WI38 (cell line): ENCODE results near the gene LMNA.
"Not testable (repeated sequence)": the region's sequence is repeated elsewhere in the genome, so short reads cannot be mapped to it uniquely, and the experiment has no call there.

Experiments used
- H3K4me3 ChIP-seq: 2 replicates; pipeline ENCODE4 v1.5.1; 2011; ENCODE audit warnings: low read depth, mild to moderate bottlenecking, control low read depth, low read length
- TF ChIP-seq, protein P1 (sequence below): IDR thresholded peaks from 2 replicates; pipeline ENCODE4 v1.5.1; 2012; ENCODE audit warnings: low read depth, mild to moderate bottlenecking, control low read depth, low read length

LMNA gene

DNA sequence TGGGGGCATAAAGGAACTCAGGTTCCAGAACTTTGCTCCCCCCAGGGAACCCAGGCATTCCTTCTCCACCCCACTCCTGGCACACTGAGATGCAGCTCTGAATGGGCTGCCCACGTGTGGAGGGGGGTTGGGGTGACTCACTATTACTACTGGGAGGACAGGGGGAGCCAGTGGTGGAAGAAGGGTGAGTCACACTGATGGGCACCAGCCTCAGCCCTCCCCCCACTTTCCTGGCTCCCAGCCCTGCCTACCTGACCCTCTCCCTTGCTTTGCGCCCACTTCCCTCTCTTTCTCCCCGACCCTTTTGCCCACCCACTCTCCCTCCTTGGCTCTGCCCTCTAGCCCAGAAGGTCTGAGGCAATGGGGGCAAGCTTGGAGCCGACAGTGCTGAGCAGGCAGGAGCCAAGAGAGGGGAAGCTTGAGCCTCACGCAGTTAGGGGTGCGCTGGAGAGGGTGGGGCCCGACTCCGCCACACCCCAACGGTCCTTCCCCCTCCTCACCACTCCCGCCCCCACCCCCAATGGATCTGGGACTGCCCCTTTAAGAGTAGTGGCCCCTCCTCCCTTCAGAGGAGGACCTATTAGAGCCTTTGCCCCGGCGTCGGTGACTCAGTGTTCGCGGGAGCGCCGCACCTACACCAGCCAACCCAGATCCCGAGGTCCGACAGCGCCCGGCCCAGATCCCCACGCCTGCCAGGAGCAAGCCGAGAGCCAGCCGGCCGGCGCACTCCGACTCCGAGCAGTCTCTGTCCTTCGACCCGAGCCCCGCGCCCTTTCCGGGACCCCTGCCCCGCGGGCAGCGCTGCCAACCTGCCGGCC is at the start of gene LMNA:
Gene LMNA (plus strand): TSS at position 611 of the 818 bp plus-strand sequence. CDS start 208 bp downstream, outside the sequence.
- H3K4me3 ChIP-seq = peak within 1 kb of the TSS; percentile 99
- TF ChIP-seq, protein P1, sequence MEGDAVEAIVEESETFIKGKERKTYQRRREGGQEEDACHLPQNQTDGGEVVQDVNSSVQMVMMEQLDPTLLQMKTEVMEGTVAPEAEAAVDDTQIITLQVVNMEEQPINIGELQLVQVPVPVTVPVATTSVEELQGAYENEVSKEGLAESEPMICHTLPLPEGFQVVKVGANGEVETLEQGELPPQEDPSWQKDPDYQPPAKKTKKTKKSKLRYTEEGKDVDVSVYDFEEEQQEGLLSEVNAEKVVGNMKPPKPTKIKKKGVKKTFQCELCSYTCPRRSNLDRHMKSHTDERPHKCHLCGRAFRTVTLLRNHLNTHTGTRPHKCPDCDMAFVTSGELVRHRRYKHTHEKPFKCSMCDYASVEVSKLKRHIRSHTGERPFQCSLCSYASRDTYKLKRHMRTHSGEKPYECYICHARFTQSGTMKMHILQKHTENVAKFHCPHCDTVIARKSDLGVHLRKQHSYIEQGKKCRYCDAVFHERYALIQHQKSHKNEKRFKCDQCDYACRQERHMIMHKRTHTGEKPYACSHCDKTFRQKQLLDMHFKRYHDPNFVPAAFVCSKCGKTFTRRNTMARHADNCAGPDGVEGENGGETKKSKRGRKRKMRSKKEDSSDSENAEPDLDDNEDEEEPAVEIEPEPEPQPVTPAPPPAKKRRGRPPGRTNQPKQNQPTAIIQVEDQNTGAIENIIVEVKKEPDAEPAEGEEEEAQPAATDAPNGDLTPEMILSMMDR = no peak

DNA sequence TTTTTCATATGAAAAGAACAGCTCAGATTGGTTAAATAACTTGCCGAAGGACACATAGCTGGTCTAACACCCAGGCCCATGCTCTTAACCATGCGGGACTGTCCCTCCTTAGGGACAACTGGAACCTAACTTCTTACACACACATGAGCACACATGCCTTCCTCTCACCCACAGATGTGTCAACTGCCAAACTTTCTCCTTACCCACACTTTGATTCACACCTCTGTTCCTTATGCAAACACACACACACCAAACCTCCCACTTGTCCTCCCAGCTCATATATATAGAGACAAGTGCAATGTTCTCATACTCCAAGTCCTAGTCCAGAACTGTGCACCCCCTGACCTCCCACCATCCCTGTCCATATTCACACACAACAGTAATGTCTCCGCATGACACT is 49.3 kb upstream of the LMNA start:
- no peak overlapping the region for H3K4me3 ChIP-seq
- TF ChIP-seq, protein P1 = no peak

DNA sequence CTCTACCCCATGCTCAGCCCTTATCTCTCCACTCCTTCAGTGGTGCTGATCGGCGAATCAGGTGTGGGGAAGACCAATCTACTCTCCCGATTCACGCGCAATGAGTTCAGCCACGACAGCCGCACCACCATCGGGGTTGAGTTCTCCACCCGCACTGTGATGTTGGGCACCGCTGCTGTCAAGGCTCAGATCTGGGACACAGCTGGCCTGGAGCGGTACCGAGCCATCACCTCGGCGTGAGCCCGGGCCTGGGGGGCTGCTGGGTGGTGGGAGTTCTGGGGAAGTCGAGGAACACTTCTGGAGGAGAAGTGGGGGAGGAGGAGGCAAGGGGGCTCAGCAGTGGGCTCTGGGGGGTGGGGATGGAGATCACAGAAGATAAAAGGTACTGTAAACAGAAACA is 48.6 kb upstream of the LMNA start:
- TF ChIP-seq, protein P1 = no peak
- H3K4me3 ChIP-seq = no peak overlapping the region

DNA sequence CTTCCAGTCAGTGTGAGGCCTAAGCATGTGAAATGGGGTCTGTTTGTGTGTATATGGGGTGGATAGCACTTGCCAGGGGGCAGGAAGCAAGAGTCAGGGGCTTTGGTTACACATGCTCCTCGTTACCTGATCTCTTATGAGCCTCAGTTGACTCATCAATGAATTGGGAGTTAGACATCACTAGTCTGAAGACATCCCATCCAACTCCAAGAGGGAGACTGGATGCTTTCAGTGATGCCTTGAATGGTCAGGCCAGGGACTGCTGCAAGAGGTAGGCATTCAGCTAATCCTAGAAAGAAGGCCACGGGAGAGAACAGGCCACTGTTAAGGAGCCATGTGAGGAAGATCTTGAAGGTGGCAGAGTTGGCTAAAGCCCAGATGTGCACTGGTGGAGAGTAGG is 47.2 kb upstream of the LMNA start:
- TF ChIP-seq, protein P1 = no peak
- no peak overlapping the region for H3K4me3 ChIP-seq

DNA sequence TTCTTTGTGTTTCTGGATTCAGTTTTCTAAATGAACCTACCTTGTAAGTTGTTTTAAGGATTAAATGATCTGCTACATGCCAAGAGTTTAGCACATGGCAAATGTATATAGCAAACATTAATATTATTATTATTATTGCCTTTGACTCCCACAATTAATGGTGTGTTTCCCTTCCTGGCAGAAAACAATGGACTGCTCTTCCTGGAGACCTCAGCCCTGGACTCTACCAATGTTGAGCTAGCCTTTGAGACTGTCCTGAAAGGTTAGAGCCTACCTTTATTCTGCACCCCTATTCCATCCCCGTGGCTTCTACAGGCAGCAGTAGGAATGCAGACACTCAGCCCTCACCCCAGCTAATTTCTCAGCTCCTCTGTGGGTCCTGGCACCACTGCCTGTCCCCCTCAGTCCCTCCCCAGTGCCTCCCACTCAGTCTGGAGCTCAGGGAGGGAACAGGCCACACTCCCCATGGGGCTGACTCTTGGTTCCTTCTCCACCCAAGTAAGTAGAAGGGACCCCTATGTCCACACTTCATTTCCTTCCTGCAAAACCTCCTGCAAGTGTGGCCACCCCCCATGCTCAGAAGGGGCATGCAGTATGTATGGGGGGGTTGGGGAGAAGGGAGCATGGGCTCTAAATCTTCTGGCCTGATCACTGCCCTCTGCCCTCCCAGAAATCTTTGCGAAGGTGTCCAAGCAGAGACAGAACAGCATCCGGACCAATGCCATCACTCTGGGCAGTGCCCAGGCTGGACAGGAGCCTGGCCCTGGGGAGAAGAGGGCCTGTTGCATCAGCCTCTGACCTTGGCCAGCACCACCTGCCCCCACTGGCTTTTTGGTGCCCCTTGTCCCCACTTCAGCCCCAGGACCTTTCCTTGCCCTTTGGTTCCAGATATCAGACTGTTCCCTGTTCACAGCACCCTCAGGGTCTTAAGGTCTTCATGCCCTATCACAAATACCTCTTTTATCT is 44.7 kb upstream of the LMNA start:
- H3K4me3 ChIP-seq = no peak overlapping the region
- TF ChIP-seq, protein P1 = no peak

DNA sequence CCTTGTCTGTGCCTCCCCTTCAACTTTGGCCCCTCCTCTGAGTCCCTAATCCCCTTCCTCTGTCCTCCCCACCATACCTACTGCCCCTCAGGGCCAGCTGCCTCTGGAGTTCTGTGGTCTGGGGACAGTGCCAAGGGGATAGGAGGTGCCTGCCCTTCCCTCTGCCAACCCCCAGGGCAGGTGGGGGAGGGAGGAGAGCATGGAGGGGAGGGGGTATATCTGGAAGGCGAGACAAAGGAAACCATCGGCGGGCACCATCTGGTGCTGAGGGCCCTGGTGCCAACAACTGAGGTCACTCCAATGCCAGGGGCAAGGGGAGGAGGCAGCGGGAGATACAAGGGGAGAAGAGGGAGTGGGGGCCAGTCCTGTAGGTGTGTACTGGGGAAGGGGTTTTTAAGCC is 44.0 kb upstream of the LMNA start:
- no peak overlapping the region for H3K4me3 ChIP-seq
- TF ChIP-seq, protein P1 = no peak

DNA sequence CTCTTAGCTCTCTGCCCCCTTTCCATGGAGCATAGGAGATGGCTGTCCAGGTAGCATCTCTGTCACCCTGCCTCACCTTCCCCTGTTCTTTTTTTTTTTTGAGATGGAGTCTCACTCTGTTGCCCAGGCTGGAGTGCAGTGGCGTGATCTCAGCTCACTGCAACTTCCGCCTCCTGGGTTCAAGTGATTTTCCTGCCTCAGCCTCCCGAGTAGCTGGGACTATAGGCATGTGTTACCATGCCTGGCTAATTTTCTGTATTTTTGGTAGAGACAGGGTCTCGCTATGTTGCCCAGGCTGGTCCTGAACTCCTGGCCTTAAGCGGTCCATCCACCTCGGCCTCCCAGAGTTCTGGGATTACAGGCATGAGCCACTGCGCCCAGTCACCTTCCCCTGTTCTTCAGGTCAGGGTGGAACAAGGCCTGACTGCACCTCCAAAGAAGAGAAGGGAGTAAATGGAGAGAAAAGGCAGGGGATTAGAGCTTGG is 43.1 kb upstream of the LMNA start:
- not testable (repeated sequence) for H3K4me3 ChIP-seq
